SK-N-SH (cell line): ENCODE data around the gene TK2. TPM values are rescaled to one million over a fixed set of nuclear protein-coding genes. Genes with fewer than 3 reads are reported as not detected.

Source experiments
- CTCF ChIA-PET: fragments of 300-600, 350-600 bp; formaldehyde crosslinking; extraction: SDS; loops from one replicate; lab custom pipeline; 2021; lab: Yijun Ruan, JAX
- POLR2A ChIA-PET: fragments of 350-600 bp; sonication (Branson Sonifier 250); formaldehyde crosslinking; extraction: SDS; loops from one replicate; lab custom pipeline; 2020; ENCODE audit warnings: antibody characterized with exemption, inconsistent platforms; lab: Yijun Ruan, JAX
- DNase-seq: peaks from one replicate; pipeline ENCODE4 v3.0.0; 2012
- H2AFZ ChIP-seq: fragments of 200-600 bp; sonication (generic); 2 replicates; pipeline ENCODE4 v1.8.1; 2016; ENCODE audit warnings: antibody characterized with exemption, mild to moderate bottlenecking, low read depth
- H3F3A ChIP-seq: fragments of 200-600 bp; sonication (generic); replicated peaks from 2 replicates; pipeline ENCODE3; 2016; ENCODE audit warnings: antibody characterized with exemption, mild to moderate bottlenecking; ENCODE audit not compliant: insufficient read depth
- H3K27ac ChIP-seq, 2 experiments: fragments of 200-500 bp in 1 of 2; fragments of 200-600 bp in 1 of 2; sonication (Bioruptor generic) in 1 of 2; sonication (generic), shearing (Covaris generic) in 1 of 2; 2 replicates each; pipeline versions ENCODE4 v1.5.1 to v1.6.1; 2014 to 2016; ENCODE audit warnings: low read depth in 2 of 2, inconsistent platforms in 1 of 2, low read length in 1 of 2, mild to moderate bottlenecking in 1 of 2, mixed read lengths in 1 of 2
- H3K27me3 ChIP-seq: fragments of 200-600 bp; sonication (generic), shearing (Covaris generic); 2 replicates; pipeline ENCODE4 v1.6.1; 2016; ENCODE audit warnings: mixed run types; ENCODE audit not compliant: insufficient read depth
- H3K36me3 ChIP-seq, 2 experiments: fragments of 200-500 bp in 1 of 2; fragments of 200-600 bp in 1 of 2; sonication (Bioruptor generic) in 1 of 2; sonication (generic) in 1 of 2; replicated peaks in 1 of 2; 2 replicates each; pipeline versions ENCODE3 to v1.5.1; 2014 to 2016; ENCODE audit warnings: low read length in 1 of 2, mild to moderate bottlenecking in 1 of 2; ENCODE audit not compliant: insufficient read depth in 2 of 2, control insufficient read depth in 1 of 2
- H3K4me1 ChIP-seq, 2 experiments: fragments of 200-500 bp in 1 of 2; fragments of 200-600 bp in 1 of 2; sonication (Bioruptor generic) in 1 of 2; sonication (generic), shearing (Covaris generic) in 1 of 2; 2 replicates each; pipeline versions ENCODE4 v1.5.1 to v1.6.1; 2014 to 2016; ENCODE audit warnings: low read depth in 1 of 2, low read length in 1 of 2, mixed run types in 1 of 2; ENCODE audit not compliant: insufficient read depth in 2 of 2, control insufficient read depth in 1 of 2
- H3K4me2 ChIP-seq: fragments of 200-600 bp; sonication (generic), shearing (Covaris generic); 2 replicates; pipeline ENCODE4 v1.6.1; 2017; ENCODE audit warnings: mixed run types
- H3K4me3 ChIP-seq, 2 experiments: fragments of 200-500 bp in 1 of 2; fragments of 200-600 bp in 1 of 2; sonication (Bioruptor generic) in 1 of 2; sonication (generic), shearing (Covaris generic) in 1 of 2; 2 replicates each; pipeline versions ENCODE4 v1.5.1 to v1.8.1; 2014 to 2016; ENCODE audit warnings: low read depth in 2 of 2, inconsistent platforms in 1 of 2, low read length in 1 of 2, mild to moderate bottlenecking in 1 of 2, mixed read lengths in 1 of 2, moderate library complexity in 1 of 2
- H3K79me2 ChIP-seq: fragments of 200-600 bp; sonication (generic); 2 replicates; pipeline ENCODE4 v1.8.1; 2017; ENCODE audit warnings: mild to moderate bottlenecking; ENCODE audit not compliant: insufficient read depth
- H3K9ac ChIP-seq: fragments of 200-600 bp; sonication (generic); 2 replicates; pipeline ENCODE4 v1.6.1; 2017; ENCODE audit warnings: mixed run types
- H3K9me2 ChIP-seq: fragments of 200-600 bp; sonication (generic); 2 replicates; pipeline ENCODE4 v1.6.1; 2017; ENCODE audit warnings: mixed run types
- H3K9me3 ChIP-seq: fragments of 200-600 bp; sonication (generic); 2 replicates; pipeline ENCODE4 v1.6.1; 2017; ENCODE audit warnings: mixed run types, mild to moderate bottlenecking, moderate library complexity
- H4K20me1 ChIP-seq: fragments of 200-600 bp; sonication (generic); 2 replicates; pipeline ENCODE4 v1.6.1; 2017; ENCODE audit warnings: mild to moderate bottlenecking, mixed run types; ENCODE audit not compliant: insufficient read depth
- ELF1 ChIP-seq: IDR thresholded peaks from 2 replicates; pipeline ENCODE4 v1.4.0; 2012
- FOXJ3 ChIP-seq: sonication (generic); formaldehyde crosslinking; IDR thresholded peaks from 2 replicates; pipeline ENCODE4 v1.5.1; 2020; ENCODE audit warnings: mild to moderate bottlenecking, missing genetic modification reagents
- GATA2 ChIP-seq: sonication (generic); formaldehyde crosslinking; IDR thresholded peaks from 2 replicates; pipeline ENCODE4 v1.5.0; 2020; ENCODE audit warnings: mild to moderate bottlenecking, missing genetic modification reagents
- NRF1 ChIP-seq: IDR thresholded peaks from 2 replicates; pipeline ENCODE4 v1.6.1; 2012; ENCODE audit warnings: low read depth, mild to moderate bottlenecking, low read length
- POLR2AphosphoS5 ChIP-seq: IDR thresholded peaks from 2 replicates; pipeline ENCODE4 v1.6.1; 2012; ENCODE audit warnings: low read depth, low read length
- RAD21 ChIP-seq: IDR thresholded peaks from 2 replicates; pipeline ENCODE4 v1.6.1; 2012; ENCODE audit warnings: mild to moderate bottlenecking, low read length
- RXRA ChIP-seq: IDR thresholded peaks from 2 replicates; pipeline ENCODE4 v1.4.0; 2012; ENCODE audit warnings: low read depth, mild to moderate bottlenecking, borderline replicate concordance
- TCF12 ChIP-seq: IDR thresholded peaks from 2 replicates; pipeline ENCODE4 v1.4.0; 2012
- TEAD4 ChIP-seq: IDR thresholded peaks from 2 replicates; pipeline ENCODE4 v1.4.0; 2012; ENCODE audit warnings: mild to moderate bottlenecking, borderline replicate concordance; ENCODE audit not compliant: insufficient read depth
- WGBS: methylation state at CpG from one replicate; pipeline ENCODE4 v1.1.6; 2017; ENCODE audit warnings: low lambda C conversion rate; 5-methylcytosine and 5-hydroxymethylcytosine counted together
- polyA plus RNA-seq, 3 experiments: library from polyadenylated mRNA; depleted of rRNA; stranded (reverse); fragments of >200 nt; gene quantifications; 2 replicates each; pipeline ENCODE4 v1.2.3, GENCODE V29; 2012
- TF ChIP-seq, protein P1 (sequence below): IDR thresholded peaks from 2 replicates; pipeline ENCODE4; 2012
- TF ChIP-seq, protein P2 (sequence below): fragments of 150-350 bp; IDR thresholded peaks from 2 replicates; pipeline ENCODE4 v1.6.1; 2017; ENCODE audit warnings: antibody characterized with exemption, low read length, low read depth, borderline replicate concordance
- TF ChIP-seq, protein P3 (sequence below): fragments of 200-600 bp; sonication (generic); IDR thresholded peaks from 2 replicates; pipeline ENCODE4 v1.6.1; 2017; ENCODE audit warnings: antibody characterized with exemption, mild to moderate bottlenecking, moderate library complexity

TK2 gene
- polyA plus RNA-seq, 1 of the 3 experiments (the other 2 are of a cell fraction), result 25.2 TPM

DNA sequence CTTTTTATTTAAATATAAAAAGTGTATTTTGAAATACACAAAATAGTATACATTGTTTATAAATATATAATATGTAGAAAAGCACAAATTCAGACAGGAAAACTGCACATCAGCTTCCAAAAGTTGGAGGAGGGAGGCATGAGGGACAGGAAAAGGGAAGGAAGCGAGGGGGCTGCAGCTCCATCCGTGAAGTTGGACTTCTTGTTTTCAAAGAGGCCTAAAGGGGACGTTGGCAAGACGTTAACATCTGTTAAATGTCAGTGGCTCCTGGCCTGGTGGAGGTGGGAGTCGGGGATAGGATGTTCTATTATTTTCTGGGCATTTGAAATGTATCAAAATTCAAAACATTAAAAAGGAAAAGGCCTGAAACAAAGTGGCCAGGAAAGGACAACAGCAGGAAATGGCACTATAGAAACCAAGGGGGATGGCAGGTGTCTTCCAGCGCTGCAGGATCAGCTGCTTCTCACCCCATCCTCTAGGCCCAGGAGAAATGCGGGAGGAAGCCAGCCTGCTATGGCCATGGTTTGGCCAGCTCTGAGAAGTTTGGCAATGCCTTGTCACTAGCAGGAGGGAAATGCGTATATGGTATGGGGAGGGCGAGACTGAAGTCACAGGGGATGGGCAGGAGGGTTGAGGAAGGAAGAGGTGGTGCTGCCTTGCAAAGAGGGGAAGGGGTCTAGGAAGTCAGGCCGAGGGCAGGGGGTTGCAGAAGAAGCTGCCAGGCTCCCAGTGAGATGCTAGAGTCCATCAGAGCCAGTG, 35.7 kb upstream of the TK2 start:
- no peak overlapping the region for H3K4me2 ChIP-seq
- no peaks in the 10 kb centered on the region for H3K9me3 ChIP-seq
- H4K20me1 ChIP-seq, result no peaks in the 10 kb centered on the region
- no peak overlapping the region for H3K9ac ChIP-seq
- no peaks in the 10 kb centered on the region for H3K36me3 ChIP-seq
- peaks cover 0 to 11% of the 10 kb centered on the region in 2 experiments; a peak in 2 of 4 replicates for H3K4me1 ChIP-seq
- no peaks in the 10 kb centered on the region for H3K27me3 ChIP-seq
- H3K27ac ChIP-seq, result no peak overlapping the region
- no peaks in the 10 kb centered on the region for H3K79me2 ChIP-seq
- DNase-seq, result no peak
- no peaks in the 10 kb centered on the region for H3K9me2 ChIP-seq
- H2AFZ ChIP-seq, result no peak overlapping the region
- no peak overlapping the region for H3K4me3 ChIP-seq
- ChIA-PET CTCF (interaction anchor here (0.6 to 1.6 kb wide), 3 partner anchors 8 to 23 kb away, joined by 3 read pairs; no protein-coding TSS in a partner anchor), POLR2A (no interaction called here)
- H3F3A ChIP-seq, result peaks cover 7% of the 10 kb centered on the region
- 86% methylated on average over 10 of the region's 10 CpGs for WGBS
- TF ChIP-seq TEAD4 (no peak), RAD21 (no peak)
- TF ChIP-seq, all 33 proteins: peak for 0

DNA sequence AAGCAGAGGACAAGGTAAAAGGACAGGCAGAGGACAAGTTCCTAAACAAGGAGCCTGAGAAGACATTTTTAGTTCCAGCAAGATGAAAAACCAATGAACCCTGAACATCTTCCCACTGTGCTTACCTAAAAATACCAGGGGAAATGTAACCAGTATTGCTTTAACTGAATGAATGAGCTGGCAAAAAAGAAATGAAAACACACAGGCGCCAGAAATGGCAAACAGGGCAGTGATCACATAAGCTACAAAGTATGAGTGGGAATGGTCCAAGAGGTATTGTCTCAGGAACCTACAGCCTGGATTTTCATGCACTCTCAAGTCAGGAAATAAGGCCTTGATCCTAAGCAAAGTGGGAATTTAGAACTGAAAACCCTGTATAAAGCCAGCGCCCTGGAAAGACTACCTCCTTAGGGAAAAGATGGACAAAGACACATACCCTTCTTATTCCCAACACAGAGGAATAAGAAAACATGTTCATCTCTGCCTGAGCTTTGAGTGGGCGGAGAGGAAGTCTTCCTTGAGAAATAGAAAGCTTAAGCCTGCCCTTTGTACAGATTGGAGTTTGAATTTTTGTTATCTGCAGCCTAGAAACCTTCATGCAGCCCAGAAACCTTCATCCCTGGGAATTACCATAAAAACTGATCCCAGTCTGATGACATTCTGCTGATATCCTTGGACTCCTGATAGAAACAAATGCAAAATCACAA, 31.5 kb upstream of the TK2 start:
- peak overlapping the region; percentile 56; the same call in 1 of the 2 replicates for H2AFZ ChIP-seq
- 88% methylated on average over 3 of the region's 3 CpGs for WGBS
- no peaks in the 10 kb centered on the region for H3K9me2 ChIP-seq
- H4K20me1 ChIP-seq, result no peaks in the 10 kb centered on the region
- no peaks in the 10 kb centered on the region for H3K9me3 ChIP-seq
- ChIA-PET POLR2A (no interaction called here), CTCF (interaction anchor here (1.2 to 2.8 kb wide), 2 partner anchors 19 to 27 kb away, joined by 4 to 9 read pairs; no protein-coding TSS in a partner anchor)
- H3K36me3 ChIP-seq, result no peaks in the 10 kb centered on the region
- no peaks in the 10 kb centered on the region for H3K79me2 ChIP-seq
- no peaks in the 10 kb centered on the region for H3K27me3 ChIP-seq
- H3K9ac ChIP-seq, result no peak overlapping the region
- no peak for DNase-seq
- peak overlapping the region; percentile 7 to 52; a peak in 3 of 4 replicates for H3K27ac ChIP-seq
- H3K4me3 ChIP-seq, result no peak overlapping the region
- TF ChIP-seq FOXJ3 (CRISPR knock-in tag) (no peak), ELF1 (no peak), POLR2AphosphoS5 (no peak)
- peak overlapping the region; percentile 44 for H3K4me2 ChIP-seq
- H3K4me1 ChIP-seq, result peaks cover 0 to 16% of the 10 kb centered on the region in 2 experiments; a peak in 2 of 4 replicates
- peaks cover 7% of the 10 kb centered on the region for H3F3A ChIP-seq

DNA sequence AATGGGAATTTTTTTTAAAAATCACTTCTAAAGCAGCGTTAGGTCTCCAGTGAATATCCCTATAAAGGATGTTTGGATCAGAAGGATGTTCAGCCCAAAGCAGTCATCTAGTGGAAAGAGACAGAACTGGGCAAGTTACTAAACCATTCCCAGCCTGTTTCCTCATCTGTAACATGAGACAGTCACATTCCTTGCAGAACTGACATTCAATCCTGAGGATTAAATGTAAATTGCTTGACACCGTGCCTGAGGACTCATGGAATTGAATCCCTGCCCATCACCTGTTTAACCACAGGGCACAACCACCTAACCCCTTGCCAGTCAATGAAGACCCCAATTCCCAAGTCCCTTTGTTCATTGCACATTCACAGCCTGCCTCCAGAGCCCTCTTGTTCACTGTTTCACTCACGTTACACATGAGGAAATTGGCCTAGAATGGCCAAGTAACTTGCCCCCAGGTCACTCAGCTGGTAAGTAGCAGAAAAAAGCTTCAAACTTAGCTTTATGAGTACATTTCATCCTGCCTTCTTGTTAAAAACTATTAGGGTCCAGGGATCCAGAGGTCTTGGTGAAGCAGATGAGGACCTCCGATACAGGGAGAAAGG, 30.8 kb upstream of the TK2 start:
- Histone ChIP-seq H2AFZ (peak overlapping the region; percentile 56; the same call in 1 of the 2 replicates), H3K27ac (peak overlapping the region; percentile 31 to 52; a peak in 3 of 4 replicates), H3K9me2 (no peaks in the 10 kb centered on the region), H3K27me3 (no peaks in the 10 kb centered on the region), H3K36me3 (no peaks in the 10 kb centered on the region), H3K9me3 (no peaks in the 10 kb centered on the region), H4K20me1 (no peaks in the 10 kb centered on the region), H3K4me2 (peak overlapping the region; percentile 44), H3F3A (peaks cover 7% of the 10 kb centered on the region), H3K4me1 (peaks cover 0 to 16% of the 10 kb centered on the region in 2 experiments; a peak in 2 of 4 replicates), H3K79me2 (no peaks in the 10 kb centered on the region), H3K9ac (no peak overlapping the region), H3K4me3 (no peak overlapping the region)
- POLR2A ChIA-PET, result no interaction called here
- TF ChIP-seq, protein P1, sequence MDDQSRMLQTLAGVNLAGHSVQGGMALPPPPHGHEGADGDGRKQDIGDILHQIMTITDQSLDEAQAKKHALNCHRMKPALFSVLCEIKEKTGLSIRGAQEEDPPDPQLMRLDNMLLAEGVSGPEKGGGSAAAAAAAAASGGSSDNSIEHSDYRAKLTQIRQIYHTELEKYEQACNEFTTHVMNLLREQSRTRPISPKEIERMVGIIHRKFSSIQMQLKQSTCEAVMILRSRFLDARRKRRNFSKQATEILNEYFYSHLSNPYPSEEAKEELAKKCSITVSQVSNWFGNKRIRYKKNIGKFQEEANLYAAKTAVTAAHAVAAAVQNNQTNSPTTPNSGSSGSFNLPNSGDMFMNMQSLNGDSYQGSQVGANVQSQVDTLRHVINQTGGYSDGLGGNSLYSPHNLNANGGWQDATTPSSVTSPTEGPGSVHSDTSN, result peak; percentile 67
- no peak for TF ChIP-seq NRF1
- TF ChIP-seq, protein P2, sequence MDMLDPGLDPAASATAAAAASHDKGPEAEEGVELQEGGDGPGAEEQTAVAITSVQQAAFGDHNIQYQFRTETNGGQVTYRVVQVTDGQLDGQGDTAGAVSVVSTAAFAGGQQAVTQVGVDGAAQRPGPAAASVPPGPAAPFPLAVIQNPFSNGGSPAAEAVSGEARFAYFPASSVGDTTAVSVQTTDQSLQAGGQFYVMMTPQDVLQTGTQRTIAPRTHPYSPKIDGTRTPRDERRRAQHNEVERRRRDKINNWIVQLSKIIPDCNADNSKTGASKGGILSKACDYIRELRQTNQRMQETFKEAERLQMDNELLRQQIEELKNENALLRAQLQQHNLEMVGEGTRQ, result no peak
- TF ChIP-seq GATA2 (CRISPR knock-in tag), result no peak
- TF ChIP-seq, protein P3, sequence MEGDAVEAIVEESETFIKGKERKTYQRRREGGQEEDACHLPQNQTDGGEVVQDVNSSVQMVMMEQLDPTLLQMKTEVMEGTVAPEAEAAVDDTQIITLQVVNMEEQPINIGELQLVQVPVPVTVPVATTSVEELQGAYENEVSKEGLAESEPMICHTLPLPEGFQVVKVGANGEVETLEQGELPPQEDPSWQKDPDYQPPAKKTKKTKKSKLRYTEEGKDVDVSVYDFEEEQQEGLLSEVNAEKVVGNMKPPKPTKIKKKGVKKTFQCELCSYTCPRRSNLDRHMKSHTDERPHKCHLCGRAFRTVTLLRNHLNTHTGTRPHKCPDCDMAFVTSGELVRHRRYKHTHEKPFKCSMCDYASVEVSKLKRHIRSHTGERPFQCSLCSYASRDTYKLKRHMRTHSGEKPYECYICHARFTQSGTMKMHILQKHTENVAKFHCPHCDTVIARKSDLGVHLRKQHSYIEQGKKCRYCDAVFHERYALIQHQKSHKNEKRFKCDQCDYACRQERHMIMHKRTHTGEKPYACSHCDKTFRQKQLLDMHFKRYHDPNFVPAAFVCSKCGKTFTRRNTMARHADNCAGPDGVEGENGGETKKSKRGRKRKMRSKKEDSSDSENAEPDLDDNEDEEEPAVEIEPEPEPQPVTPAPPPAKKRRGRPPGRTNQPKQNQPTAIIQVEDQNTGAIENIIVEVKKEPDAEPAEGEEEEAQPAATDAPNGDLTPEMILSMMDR, result peak; percentile 33
- TF ChIP-seq TCF12, result peak; percentile 35; the same call in 1 of the 2 replicates
- TF ChIP-seq RXRA, result no peak
- no peak for DNase-seq
- 73% methylated on average over 4 of the region's 4 CpGs for WGBS
- CTCF ChIA-PET, result interaction anchor here (1.2 to 2.8 kb wide), 2 partner anchors 18 to 28 kb away, joined by 4 to 9 read pairs; no protein-coding TSS in a partner anchor
